GM12891 (cell line): ENCODE results near the gene AGMO.

Source experiments
- DNase-seq: peaks from one replicate; pipeline ENCODE4 v3.0.0; 2011; ENCODE audit warnings: low spot score; ENCODE audit not compliant: insufficient read length
- FAIRE-seq: peaks from 2 replicates; lab custom pipeline; 2011; peaks lifted over from hg19 to GRCh38; lab: Jason Lieb, UNC
- PAX5 ChIP-seq: IDR thresholded peaks from 2 replicates; pipeline ENCODE4 v1.6.1; 2011; ENCODE audit warnings: low read length, moderate library complexity, mild to moderate bottlenecking; ENCODE audit not compliant: insufficient read depth, severe bottlenecking
- POLR2A ChIP-seq: IDR thresholded peaks from 2 replicates; pipeline ENCODE4 v1.6.1; 2011; ENCODE audit warnings: low read depth, low read length, control low read depth
- POLR2AphosphoS5 ChIP-seq: IDR thresholded peaks from 2 replicates; pipeline ENCODE4 v1.6.1; 2011; ENCODE audit warnings: low read depth, low read length, control low read depth
- POU2F2 ChIP-seq: IDR thresholded peaks from 2 replicates; pipeline ENCODE4 v1.6.1; 2011; ENCODE audit warnings: low read depth, mild to moderate bottlenecking, control low read depth, low read length, moderate library complexity
- SPI1 ChIP-seq: IDR thresholded peaks from 2 replicates; pipeline ENCODE4 v1.6.1; 2011; ENCODE audit warnings: low read depth, low read length, control low read depth
- TAF1 ChIP-seq: IDR thresholded peaks from 2 replicates; pipeline ENCODE4 v1.6.1; 2011; ENCODE audit warnings: low read depth, low read length, control low read depth

The AGMO gene

GRCh38 chr7:15166620-15167019, 395.2 kb downstream of the AGMO start:
- FAIRE-seq (no peak), DNase-seq (no peak)
- TF ChIP-seq PAX5, result no peak
- TF ChIP-seq POLR2AphosphoS5, result no peak
- no peak for TF ChIP-seq POLR2A
- TF ChIP-seq TAF1, result no peak
- no peak for TF ChIP-seq SPI1
- TF ChIP-seq POU2F2, result no peak

GRCh38 chr7:15159261-15159660, 402.6 kb downstream of the AGMO start:
- DNase-seq (no peak), FAIRE-seq (no peak)
- TF ChIP-seq POU2F2, result no peak
- TF ChIP-seq SPI1, result no peak
- TF ChIP-seq POLR2A, result no peak
- no peak for TF ChIP-seq PAX5
- no peak for TF ChIP-seq POLR2AphosphoS5
- no peak for TF ChIP-seq TAF1

GRCh38 chr7:15158141-15158810, 403.5 kb downstream of the AGMO start:
- no peak for TF ChIP-seq POLR2AphosphoS5
- no peak for TF ChIP-seq PAX5
- DNase-seq (no peak), FAIRE-seq (no peak)
